ENCODE results near the gene PHB1. TPM values are rescaled to one million over a fixed set of nuclear protein-coding genes. Genes with fewer than 3 reads are reported as not detected.

Gene PHB1
- total and polyA plus RNA-seq, 2 donors = 56.5 to 159 TPM

DNA sequence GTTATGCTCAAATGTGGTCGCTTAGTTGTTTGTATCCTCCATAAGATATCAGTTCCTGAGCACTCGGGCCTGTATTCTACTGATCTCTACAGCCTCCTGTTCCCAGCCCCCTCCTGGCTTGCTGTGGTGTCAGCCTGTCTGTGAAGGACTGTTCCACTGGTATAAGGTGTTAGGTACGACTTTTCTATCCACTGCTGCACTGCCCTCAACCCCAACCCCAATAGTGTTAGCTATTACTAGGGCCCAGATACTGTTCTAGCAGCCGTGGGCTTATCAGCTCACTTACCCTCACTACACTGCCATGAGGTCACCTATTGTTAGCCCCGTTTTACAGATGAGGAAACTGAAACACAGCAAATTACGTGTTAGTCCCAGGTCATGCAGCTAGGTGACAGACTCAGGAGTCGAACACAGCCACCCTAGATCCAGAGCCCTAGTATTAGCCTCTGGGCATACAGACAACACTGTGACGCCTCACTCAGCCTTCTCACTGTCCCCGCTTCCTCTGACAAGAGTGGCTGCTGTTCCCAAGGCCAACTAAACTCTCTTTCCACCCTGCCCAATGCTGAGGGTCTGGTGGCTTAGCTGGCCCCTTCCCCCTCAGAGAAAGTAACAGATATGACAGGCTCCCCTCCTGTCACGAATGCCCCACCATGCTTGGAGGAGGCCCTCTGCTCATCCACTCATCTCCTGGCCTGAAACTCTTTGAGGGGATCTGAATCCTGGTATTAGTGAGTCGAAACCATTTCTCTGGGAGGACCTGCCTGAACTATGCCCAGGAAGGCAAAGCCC is 27.0 kb downstream of the PHB1 start:
- H3K36me3 ChIP-seq (ENCODE audit: insufficient read depth) = no peaks in the 10 kb centered on the region
- no peak for DNase-seq (ENCODE audit: extremely low spot score)
- H3K4me3 ChIP-seq (ENCODE audit: low read depth, low read length) = no peak overlapping the region
- H3K4me1 ChIP-seq (ENCODE audit: insufficient read depth) = no peaks in the 10 kb centered on the region
- no peak overlapping the region for H3K27ac ChIP-seq (ENCODE audit: low read depth)
- WGBS = 82% methylated on average over 11 of the region's 11 CpGs

GRCh38 chr17:49386373-49386772 is 28.3 kb downstream of the PHB1 start:
- no peaks in the 10 kb centered on the region for H3K4me1 ChIP-seq (ENCODE audit: insufficient read depth)
- no peak for DNase-seq (ENCODE audit: extremely low spot score)
- 93% methylated on average over 10 of the region's 10 CpGs for WGBS
- H3K27ac ChIP-seq (ENCODE audit: low read depth) = no peak overlapping the region
- no peak overlapping the region for H3K4me3 ChIP-seq (ENCODE audit: low read depth, low read length)
- H3K36me3 ChIP-seq (ENCODE audit: insufficient read depth) = no peaks in the 10 kb centered on the region

- H3K27ac ChIP-seq (ENCODE audit: low read depth) = no peak overlapping the region
- DNase-seq (ENCODE audit: extremely low spot score) = no peak
- H3K4me3 ChIP-seq (ENCODE audit: low read depth, low read length) = no peak overlapping the region
- no peaks in the 10 kb centered on the region for H3K4me1 ChIP-seq (ENCODE audit: insufficient read depth)
- 75% methylated on average over 4 of the region's 4 CpGs for WGBS
- H3K36me3 ChIP-seq (ENCODE audit: insufficient read depth) = no peaks in the 10 kb centered on the region
Observed at GRCh38 chr17:49384951-49385350, 29.7 kb downstream of the PHB1 start.

DNA sequence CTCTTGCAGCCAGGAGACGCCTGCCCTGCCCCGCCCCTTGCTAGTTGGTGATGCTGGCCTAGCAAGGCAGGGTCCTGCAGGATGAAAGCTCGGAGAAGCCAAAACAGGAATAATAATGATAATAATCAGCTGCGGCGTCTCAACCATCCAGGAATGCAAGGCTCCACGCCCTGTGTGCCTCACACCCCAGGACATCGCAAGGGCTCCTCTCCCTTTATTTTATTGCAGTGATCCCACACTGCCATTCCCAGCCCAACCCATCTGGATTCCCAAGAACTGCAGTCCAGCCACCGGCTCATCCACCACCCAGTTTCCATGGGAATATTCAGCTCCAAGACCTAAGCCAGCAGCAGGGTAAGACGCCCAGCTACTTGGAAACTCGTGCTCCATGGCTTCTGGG is 31.6 kb downstream of the PHB1 start:
- H3K36me3 ChIP-seq (ENCODE audit: insufficient read depth) = no peaks in the 10 kb centered on the region
- WGBS = 80% methylated on average over 10 of the region's 10 CpGs
- H3K4me1 ChIP-seq (ENCODE audit: insufficient read depth) = no peaks in the 10 kb centered on the region
- H3K4me3 ChIP-seq (ENCODE audit: low read depth, low read length) = no peak overlapping the region
- no peak for DNase-seq (ENCODE audit: extremely low spot score)
- no peak overlapping the region for H3K27ac ChIP-seq (ENCODE audit: low read depth)

DNA sequence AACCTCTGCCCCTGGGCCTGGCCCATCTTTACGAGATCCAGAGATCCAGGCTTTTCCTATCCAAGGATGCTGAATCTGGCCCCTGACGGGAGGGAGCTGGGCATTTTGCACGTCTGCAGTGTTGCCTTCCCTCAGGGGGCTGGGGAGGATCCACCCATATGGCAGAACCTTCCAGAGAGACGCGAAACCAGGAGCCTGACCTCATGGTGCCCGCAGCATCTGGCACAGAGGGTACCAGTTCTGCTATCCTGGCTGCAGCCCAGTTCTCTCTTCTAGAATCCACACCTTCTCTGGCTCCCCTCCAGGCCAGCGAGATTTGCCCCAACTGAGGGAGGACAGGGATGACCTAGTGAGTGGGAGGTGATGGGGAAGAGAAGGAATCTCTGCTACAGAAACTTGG is 32.1 kb downstream of the PHB1 start:
- WGBS = 60% methylated on average over 7 of the region's 7 CpGs
- no peaks in the 10 kb centered on the region for H3K4me1 ChIP-seq (ENCODE audit: insufficient read depth)
- H3K27ac ChIP-seq (ENCODE audit: low read depth) = no peak overlapping the region
- H3K4me3 ChIP-seq (ENCODE audit: low read depth, low read length) = no peak overlapping the region
- no peak for DNase-seq (ENCODE audit: extremely low spot score)
- no peaks in the 10 kb centered on the region for H3K36me3 ChIP-seq (ENCODE audit: insufficient read depth)

GRCh38 chr17:49381793-49382192 is 32.9 kb downstream of the PHB1 start:
- DNase-seq (ENCODE audit: extremely low spot score) = no peak
- H3K27ac ChIP-seq (ENCODE audit: low read depth) = no peak overlapping the region

GRCh38 chr17:49381033-49381432 is 33.6 kb downstream of the PHB1 start:
- DNase-seq (ENCODE audit: extremely low spot score) = no peak
- Histone ChIP-seq H3K4me1 (ENCODE audit: insufficient read depth) (no peaks in the 10 kb centered on the region), H3K4me3 (ENCODE audit: low read depth, low read length) (no peak overlapping the region), H3K36me3 (ENCODE audit: insufficient read depth) (no peaks in the 10 kb centered on the region), H3K27ac (ENCODE audit: low read depth) (no peak overlapping the region)
- WGBS = 66% methylated on average over 1 of the region's 1 CpG

More at GRCh38 chr17:49381793-49382192, 32.9 kb downstream of the PHB1 start:
- Histone ChIP-seq H3K4me1 (ENCODE audit: insufficient read depth) (no peaks in the 10 kb centered on the region), H3K4me3 (ENCODE audit: low read depth, low read length) (no peak overlapping the region), H3K36me3 (ENCODE audit: insufficient read depth) (no peaks in the 10 kb centered on the region)
- 50% methylated on average over 5 of the region's 5 CpGs for WGBS

GRCh38 chr17:49379926-49380325 is 34.8 kb downstream of the PHB1 start:
- Histone ChIP-seq H3K4me1 (ENCODE audit: insufficient read depth) (no peaks in the 10 kb centered on the region), H3K36me3 (ENCODE audit: insufficient read depth) (no peaks in the 10 kb centered on the region), H3K27ac (ENCODE audit: low read depth) (no peak overlapping the region), H3K4me3 (ENCODE audit: low read depth, low read length) (no peak overlapping the region)
- no peak for DNase-seq (ENCODE audit: extremely low spot score)
- WGBS = 76% methylated on average over 4 of the region's 4 CpGs

DNA sequence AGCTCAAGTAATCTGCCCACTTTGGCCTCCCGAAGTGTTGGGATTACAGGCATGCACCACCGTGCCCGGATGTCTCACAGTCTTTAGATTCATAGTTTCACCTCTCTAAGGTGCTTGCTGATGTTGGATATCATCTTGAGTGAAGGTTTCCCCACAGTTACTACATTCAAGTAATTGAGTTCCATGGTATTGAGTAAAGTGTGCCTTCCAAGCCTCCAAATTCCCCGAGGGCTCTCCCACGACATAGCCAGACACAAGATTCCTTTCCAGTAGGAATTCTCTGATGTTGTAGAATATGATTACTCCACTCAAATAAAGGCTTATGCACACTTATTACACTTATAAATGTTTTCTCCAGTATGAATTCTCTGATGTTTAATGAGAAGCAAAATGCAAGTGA is 36.4 kb downstream of the PHB1 start:
- H3K27ac ChIP-seq (ENCODE audit: low read depth) = no peak overlapping the region
- WGBS = 86% methylated on average over 5 of the region's 5 CpGs
- no peaks in the 10 kb centered on the region for H3K36me3 ChIP-seq (ENCODE audit: insufficient read depth)
- no peak for DNase-seq (ENCODE audit: extremely low spot score)
- H3K4me1 ChIP-seq (ENCODE audit: insufficient read depth) = no peaks in the 10 kb centered on the region
- no peak overlapping the region for H3K4me3 ChIP-seq (ENCODE audit: low read depth, low read length)

GRCh38 chr17:49375544-49375943 is 39.1 kb downstream of the PHB1 start:
- WGBS = 100% methylated on average over 1 of the region's 1 CpG
- no peak for DNase-seq (ENCODE audit: extremely low spot score)
- no peak overlapping the region for H3K27ac ChIP-seq (ENCODE audit: low read depth)
- no peaks in the 10 kb centered on the region for H3K36me3 ChIP-seq (ENCODE audit: insufficient read depth)
- no peaks in the 10 kb centered on the region for H3K4me1 ChIP-seq (ENCODE audit: insufficient read depth)
- H3K4me3 ChIP-seq (ENCODE audit: low read depth, low read length) = no peak overlapping the region

DNA sequence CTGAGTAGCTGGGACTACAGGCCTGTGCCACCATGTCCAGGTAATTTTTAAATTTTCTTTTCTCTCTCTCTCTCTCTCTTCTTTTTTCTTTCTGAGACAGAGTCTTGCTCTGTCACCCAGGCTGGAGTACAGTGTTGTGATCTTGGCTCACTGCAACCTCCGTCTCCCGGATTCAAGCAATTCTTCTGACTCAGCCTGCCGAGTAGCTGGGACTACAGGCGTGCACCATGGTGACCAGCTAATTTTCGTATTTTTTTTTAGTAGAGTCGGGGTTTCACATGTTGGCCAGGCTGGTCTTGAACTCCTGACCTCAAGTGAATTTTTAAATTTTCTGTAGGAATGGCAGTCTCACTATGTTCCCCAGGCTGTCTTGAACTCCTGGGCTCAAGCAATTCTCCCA is 41.6 kb downstream of the PHB1 start:
- Histone ChIP-seq H3K4me1 (ENCODE audit: insufficient read depth) (no peaks in the 10 kb centered on the region), H3K36me3 (ENCODE audit: insufficient read depth) (no peaks in the 10 kb centered on the region), H3K27ac (ENCODE audit: low read depth) (no peak overlapping the region), H3K4me3 (ENCODE audit: low read depth, low read length) (no peak overlapping the region)
- DNase-seq (ENCODE audit: extremely low spot score) = no peak
- 94% methylated on average over 6 of the region's 6 CpGs for WGBS

DNA sequence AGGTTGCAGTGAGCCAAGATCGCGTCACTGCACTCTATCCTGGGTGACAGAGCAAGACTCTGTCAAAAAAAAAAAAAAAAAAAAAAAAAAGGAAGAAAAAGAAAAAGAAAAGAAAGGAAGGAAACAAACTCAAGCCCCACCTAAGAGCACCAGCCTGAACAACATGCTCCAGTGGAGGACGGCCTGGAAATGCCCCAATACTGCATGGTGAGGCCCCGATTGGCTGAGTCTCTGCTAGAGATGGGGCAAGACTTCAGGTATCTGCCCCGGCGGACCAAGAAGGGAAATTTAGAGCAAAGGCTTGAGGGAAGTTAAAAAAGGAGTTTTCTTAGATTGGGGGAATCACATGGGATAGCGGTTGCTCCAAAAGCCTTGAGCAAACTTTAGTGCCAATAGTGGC is 42.3 kb downstream of the PHB1 start:
- Histone ChIP-seq H3K4me1 (ENCODE audit: insufficient read depth) (no peaks in the 10 kb centered on the region), H3K4me3 (ENCODE audit: low read depth, low read length) (no peak overlapping the region), H3K36me3 (ENCODE audit: insufficient read depth) (no peaks in the 10 kb centered on the region), H3K27ac (ENCODE audit: low read depth) (no peak overlapping the region)
- 84% methylated on average over 7 of the region's 7 CpGs for WGBS
- DNase-seq (ENCODE audit: extremely low spot score) = no peak

GRCh38 chr17:49370971-49371834 is 43.5 kb downstream of the PHB1 start:
- H3K27ac ChIP-seq (ENCODE audit: low read depth) = no peak overlapping the region
- no peak for DNase-seq (ENCODE audit: extremely low spot score)
- WGBS = 52% methylated on average over 13 of the region's 13 CpGs

DNA sequence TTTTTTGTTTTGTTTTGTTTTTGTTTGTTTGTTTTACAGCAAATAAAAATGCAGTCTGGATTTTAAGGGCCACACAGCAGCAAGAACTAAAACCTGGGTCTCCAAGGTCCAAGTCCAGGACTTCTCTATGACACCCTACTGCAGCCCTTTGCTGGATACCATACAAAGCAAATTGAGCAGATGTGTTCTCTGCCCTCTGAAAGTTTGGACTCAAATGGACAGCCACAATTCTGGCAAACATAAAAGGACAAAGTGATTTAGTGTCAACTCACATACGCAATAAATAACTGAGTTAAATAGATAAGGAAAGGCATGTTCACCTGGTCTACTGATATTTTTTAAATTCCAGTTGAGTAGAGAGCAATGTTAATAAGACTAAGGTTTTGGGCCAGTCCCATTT is 44.9 kb downstream of the PHB1 start:
- H3K27ac ChIP-seq (ENCODE audit: low read depth) = no peak overlapping the region
- H3K36me3 ChIP-seq (ENCODE audit: insufficient read depth) = no peaks in the 10 kb centered on the region
- H3K4me3 ChIP-seq (ENCODE audit: low read depth, low read length) = no peak overlapping the region
- no peak for DNase-seq (ENCODE audit: extremely low spot score)
- H3K4me1 ChIP-seq (ENCODE audit: insufficient read depth) = no peaks in the 10 kb centered on the region
- WGBS = 96% methylated on average over 1 of the region's 1 CpG

More at GRCh38 chr17:49370971-49371834, 43.5 kb downstream of the PHB1 start:
- Histone ChIP-seq H3K4me1 (ENCODE audit: insufficient read depth) (no peaks in the 10 kb centered on the region), H3K36me3 (ENCODE audit: insufficient read depth) (no peaks in the 10 kb centered on the region), H3K4me3 (ENCODE audit: low read depth, low read length) (no peak overlapping the region)
